GM19099 (cell line): Measurements from ENCODE around the gene CCL16.

Source experiments
- POLR2A ChIP-seq: IDR thresholded peaks from 3 replicates; pipeline ENCODE4 v1.6.1; 2011; ENCODE audit warnings: low read depth; ENCODE audit not compliant: insufficient read length; ENCODE audit errors: extremely low read depth

The CCL16 gene, protein sequence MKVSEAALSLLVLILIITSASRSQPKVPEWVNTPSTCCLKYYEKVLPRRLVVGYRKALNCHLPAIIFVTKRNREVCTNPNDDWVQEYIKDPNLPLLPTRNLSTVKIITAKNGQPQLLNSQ

DNA sequence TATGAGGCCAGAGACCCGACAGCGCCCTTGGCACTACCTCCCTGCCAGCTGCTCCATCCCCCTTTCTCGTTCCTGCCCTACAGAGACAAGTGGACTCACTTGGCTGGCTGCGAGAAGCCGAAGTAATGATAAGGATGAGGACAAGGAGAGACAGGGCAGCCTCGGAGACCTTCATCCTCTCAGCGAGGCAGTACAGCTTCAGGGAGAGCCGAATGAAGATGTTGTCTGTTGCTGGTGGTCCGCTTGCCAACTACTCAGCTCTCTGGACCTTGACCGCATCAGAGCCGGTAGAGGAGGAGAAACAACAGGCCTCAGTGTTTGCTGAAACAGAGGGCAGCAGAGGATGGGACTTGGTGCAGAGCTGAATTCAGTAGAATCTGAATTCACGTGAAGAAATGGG is at the start of gene CCL16:
CCL16 (minus strand) TSS at position 252 of the 400 bp plus-strand sequence; CDS start at position 175, 77 bp downstream.
- no peak for TF ChIP-seq POLR2A

DNA sequence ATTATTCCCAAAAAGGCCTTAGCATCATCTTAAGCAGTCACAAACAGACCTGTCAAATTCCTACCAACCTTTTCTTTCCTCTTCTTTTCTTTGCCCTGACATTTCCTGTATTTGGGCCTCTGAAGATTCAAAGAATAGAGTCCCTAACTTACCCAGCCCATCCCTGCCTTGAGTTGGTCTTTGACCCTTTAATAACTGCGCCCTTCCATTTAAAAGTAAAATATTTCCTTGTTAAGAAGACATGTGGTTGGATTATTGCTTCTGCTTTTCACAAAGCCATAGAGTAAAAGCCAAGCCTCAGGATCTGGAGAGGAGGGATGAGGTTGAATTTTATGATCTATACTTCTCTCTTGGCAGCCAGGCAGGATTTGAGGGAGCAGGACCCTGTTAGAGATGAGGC is 49.7 kb upstream of the CCL16 start:
- TF ChIP-seq POLR2A = no peak

DNA sequence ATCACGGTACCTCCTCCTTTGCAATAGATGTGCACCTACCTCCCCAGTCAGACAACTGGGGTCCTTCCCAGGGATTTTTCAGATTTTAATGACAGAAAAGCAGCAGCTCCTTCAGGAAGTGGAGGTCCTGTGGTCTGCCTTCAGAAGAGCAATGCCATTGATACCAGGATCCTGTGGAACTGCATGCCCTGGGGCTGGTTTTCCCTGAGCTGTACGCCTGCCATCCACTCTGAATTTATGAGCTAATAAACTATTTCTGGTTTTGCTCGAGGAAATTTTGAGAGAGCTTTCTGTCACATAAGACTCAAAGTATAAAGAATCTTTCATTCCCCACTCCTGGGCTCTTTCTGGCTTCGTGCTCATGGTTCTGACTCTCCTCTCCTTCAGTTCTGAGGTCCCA is 46.5 kb upstream of the CCL16 start:
- TF ChIP-seq POLR2A = no peak

DNA sequence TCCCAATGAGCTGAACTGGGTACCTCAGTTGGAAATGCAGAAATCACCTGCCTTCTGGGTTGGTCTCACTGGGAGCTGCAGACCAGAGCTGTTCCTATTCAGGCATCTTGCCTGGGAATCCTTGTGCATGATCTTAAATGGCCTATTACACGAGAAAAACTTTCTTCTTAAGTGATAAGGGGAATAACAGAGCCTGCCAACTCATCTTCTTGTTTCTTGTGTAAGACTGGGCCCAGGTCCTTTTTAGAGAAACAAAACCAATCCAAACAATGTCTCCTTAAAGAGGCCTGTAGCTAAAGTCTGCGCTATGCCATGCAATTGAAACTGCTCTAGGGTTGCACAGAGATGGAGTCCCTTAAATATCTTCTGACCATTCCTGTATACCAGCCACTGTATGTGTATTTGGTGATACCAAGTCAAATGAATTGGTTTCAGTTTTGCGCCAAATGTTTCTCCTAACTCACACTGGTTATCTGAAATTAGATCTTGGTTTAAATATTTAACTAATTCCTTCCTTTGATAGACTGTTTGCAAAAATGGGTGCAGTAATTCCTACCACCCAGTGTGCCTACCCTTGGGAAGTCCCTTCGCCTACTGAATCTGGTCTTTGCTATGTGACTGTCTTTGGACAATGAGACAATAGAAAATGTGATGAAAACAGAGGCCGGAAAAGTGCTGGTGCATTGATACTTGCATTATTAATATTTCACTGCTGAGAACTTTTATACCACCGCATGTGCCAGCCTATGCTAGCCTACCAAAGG is 43.0 kb upstream of the CCL16 start:
- no peak for TF ChIP-seq POLR2A

DNA sequence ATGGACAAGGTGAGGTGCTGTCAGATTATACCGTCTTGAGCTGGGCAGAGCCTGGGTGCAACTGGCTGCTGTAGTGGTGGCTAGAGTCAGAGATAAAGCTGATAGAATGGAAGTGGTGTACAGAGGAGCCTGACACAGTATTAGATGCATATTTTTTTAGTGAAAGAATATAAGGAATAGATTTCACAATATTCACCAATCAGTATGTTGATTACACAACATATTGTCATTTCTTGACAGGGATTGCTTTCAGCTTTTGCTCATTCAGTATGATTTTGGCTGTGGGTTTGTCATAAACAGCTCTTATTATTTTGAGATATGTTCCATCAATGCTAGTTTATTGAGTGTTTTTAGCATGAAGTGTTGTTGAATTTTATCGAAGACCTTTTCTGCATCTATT is 38.1 kb upstream of the CCL16 start:
- TF ChIP-seq POLR2A = no peak

DNA sequence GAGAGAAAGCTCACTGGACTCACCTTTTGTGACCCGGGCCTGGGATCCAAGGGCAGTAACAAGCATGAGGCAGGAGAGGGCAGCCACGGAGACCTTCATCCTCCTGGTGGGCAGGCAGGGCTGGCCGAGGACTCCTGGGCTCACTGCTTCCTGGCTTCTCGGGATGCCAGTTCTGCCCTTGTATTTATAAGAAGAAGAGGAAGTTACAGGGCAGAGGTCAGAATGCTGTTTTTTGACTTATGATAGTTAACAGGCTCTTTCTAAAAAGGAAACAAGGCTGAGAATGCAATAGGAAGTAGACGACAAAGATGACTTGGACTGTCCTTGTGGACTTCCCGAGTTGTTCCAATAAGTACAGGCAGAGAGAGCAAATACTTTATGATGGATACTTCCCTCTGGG is 36.5 kb upstream of the CCL16 start, which contains the start of gene CCL23:
CCL23 (minus strand) TSS at position 174 of the 400 bp plus-strand sequence; CDS start at position 99, 75 bp downstream.
- no peak for TF ChIP-seq POLR2A

DNA sequence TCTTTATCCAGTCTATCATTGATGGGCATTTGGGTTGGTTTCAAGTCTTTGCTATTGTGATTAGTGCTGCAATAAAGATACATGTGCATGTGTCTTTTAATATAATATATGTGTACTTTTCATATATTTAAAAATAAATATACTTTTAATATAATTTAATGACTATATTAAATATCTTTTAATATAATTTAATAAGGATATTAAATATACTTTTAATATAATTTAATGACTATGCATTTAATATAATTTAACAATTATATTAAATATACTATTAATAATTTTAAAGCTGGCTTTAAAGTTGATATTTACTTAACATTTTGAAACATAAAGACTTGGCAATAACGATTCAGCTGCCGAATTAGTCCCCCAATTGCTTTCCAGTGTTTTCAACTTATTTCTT is 35.3 kb upstream of the CCL16 start:
- TF ChIP-seq POLR2A = no peak

DNA sequence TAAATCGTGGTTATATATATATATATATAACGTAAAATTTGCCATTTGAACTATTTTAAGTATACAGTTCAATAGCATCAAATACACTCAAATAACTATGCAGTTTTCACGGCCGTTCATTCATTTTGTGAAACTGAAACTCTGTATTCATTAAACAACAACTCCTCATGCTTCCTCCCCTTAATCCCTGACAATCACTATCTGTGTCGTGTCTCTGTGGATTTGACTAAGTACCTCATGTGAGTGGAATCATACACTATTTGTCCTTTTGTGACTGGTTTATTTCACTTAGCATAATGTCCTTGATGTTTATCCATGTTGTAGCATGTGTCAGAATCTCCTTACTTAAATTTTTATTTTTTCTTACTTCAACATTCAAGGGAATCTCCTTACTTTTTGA is 33.6 kb upstream of the CCL16 start:
- TF ChIP-seq POLR2A = no peak

DNA sequence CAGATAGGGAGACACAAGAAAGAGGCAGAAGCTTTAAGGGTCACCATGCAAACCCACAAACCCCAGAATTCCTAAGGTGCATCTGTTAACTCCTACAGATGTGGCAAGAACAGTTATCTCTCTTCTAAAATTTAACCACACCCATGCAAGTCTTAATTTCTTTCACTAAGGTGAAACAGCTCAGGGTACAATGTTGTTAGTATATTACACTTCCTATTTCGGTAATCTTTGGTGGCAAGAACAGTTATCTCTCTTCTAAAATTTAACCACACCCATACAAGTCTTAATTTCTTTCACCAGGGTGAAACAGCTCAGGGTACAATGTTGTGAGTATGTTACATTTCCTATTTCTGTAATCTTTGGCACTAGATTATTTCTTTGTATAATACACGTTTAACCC is 29.9 kb upstream of the CCL16 start:
- no peak for TF ChIP-seq POLR2A

DNA sequence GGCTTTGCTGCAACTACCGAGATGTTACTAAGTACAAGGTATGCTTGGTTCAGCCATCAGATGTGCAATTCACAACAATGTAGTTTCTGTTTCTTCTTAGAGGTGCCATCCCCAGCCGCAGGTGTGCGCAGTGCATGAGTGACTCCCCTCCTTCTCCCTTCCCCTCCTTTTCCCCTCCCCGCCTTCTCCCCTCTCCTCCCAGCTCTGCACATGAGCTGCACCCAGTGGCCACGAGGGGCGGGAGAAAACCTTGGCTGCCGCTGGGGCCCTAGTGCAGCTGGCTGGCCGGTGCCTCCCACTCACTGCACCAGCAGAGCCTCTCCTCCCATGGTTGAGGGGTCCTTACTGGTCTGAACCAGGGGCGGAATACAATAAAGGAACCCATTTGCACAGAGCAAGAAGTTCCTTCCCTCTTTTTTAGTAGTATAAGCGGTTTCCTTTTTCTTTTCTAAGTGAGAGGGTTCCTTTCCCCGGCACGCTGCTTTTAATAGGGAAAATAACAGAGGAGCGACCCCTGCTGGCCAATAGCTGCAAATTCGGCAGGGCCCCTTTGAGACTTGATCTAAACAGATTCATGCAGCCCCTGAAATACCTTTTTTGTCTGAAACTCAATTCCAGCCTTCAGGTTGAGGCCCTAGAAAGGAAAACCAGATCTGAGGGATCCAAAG is 27.8 kb upstream of the CCL16 start:
- TF ChIP-seq POLR2A = no peak

DNA sequence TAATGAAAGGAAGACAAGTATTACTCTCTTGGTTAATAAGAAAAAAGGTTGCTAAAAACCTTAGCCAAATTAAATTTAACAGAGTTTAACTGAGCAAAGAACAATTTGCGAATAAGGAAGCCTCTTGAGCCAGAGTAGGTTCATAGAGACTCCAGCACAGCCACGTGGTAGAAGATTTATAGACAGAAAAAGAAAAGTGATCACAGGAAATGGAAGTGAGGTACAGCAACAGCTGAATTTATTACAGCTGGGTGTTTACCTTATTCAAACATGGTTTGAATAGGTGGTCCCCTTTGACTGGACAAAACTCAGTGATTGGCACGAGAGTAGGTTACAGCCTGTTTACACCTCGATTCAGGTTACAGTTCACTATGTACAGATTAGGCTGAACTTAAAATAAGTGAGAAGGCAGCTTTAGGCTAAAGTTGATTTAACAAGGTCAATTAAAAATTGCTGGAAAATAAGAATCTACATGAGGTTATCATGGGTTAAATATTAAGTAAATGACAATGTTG is 23.4 kb upstream of the CCL16 start:
- no peak for TF ChIP-seq POLR2A

DNA sequence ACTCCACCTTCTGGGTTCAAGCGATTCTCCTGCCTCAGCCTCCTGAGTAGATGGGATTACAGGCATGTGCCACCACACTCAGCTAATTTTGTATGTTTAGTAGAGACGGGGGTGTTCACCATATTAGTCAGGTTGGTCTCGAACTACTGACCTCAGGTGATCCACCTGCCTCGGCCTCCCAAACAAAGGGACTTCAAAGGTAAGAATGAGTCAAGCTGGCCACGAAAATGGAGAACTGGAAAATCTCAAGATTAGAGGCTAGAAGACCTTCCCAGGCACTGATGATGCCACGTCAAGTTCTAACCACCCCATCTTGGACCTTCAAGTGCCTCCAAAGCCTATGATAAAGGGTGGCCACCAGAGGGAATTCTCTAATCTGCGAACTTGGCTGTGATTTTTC is 21.3 kb upstream of the CCL16 start:
- TF ChIP-seq POLR2A = no peak

DNA sequence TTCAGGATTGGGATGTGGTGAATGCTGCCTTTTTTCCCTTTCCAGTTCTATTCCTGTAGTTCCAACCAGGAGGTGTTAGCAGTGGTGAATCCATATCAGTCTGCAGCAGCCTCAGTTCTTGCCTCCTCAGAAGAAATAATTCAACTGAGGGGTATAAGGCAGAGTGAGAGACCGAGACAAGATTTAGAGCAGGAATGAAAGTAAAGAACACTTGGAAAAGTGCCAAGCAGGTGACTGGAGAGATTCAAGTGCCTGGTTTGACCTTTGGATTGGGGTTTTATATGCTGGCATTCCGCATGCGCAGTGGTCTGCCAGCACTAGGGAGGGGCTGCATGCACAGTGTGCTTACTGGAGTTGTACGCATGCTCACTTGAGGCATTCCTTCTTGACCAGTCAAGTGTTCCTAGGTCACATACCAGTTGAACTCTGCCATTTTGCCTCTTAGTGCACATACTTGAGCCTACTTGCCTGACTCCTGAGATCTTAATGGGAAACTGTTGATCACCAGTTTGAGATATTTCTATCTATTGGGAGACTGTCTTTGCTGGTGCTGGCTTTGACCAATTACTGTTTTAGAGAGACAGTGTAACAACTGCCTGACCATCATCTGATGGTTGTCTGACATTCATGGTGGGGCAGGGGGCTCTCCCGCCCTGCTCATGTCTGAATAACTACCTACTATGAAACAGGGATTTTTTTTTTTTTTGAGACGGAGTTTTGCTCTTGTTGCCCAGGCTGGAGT is 20.7 kb upstream of the CCL16 start:
- TF ChIP-seq POLR2A = no peak

DNA sequence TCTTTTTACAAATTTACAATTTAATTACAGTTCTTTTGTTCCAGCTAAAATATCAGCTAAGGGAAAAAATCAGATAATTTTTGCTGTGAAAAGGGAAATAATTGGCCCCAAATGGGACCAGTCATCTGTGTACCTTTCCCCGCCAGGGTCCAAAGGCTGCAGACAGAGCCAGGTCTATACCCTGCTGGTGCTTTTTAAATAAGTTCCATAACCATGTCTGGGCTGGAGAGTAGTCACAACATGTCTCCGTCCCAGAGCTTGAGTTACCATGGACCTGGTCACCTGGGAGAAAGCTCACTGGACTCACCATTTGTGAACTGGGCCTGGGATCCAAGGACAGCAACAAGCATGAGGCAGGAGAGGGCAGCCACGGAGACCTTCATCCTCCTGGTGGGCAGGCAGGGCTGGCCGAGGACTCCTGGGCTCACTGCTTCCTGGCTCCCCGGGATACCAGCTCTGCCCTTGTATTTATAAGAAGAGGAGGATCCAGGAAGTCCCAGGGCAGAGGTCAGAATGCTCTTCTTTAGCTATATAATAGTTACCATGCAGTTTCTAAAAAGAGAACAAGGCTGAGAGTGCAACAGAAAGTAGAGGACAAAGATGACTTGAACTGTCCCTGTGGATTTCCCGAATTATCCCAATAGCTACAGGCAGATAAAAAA is 19.9 kb upstream of the CCL16 start, which contains the start of gene CCL15:
CCL15 (minus strand) TSS at position 444 of the 662 bp plus-strand sequence; CDS start at position 383, 61 bp downstream.
- TF ChIP-seq POLR2A = no peak
